Suppressor macrophage treated with lipopolysaccharide for 4 hours (primary cell): ENCODE measurements around the gene SRPRB.

ENCODE experiments used
- DNase-seq: peaks from one replicate; pipeline ENCODE4 v3.0.0-alpha.2; 2020

SRPRB gene

DNA sequence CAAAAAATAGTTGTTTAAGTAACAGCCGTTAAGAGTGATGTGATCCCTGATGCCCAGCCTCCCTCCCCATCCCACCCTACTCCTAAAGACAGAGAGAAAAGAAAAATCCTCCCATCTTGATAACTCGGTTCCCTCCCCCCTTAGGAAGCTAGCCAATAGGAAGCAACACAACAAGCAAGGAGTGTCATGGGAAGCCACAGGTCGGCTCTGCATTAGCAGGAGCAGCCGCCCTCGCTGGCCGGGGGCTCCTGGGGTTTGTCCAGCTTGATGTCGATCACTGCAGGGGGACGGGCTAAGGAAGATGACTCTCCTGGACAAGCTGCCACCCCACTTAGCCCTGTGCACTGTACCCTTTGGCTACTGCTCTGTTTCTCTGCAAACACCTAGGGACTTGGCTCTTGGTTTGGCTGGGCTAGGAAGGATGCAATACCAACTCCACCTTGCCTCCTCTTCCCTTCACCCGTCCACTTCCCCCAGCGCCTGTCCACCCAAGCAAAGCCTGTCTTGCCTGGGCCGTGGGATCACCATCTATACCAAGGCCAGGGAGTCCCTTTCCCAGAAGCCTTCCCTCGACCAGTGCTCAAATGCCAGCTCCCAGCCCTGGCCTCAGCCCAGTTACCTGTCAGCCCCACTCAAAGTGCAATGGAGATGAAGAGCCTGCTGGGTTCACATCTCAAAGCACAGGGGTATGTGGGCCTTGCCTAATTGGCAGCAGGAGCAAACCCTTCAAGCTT, 23.1 kb downstream of the SRPRB start:
- DNase-seq, result no peak

DNA sequence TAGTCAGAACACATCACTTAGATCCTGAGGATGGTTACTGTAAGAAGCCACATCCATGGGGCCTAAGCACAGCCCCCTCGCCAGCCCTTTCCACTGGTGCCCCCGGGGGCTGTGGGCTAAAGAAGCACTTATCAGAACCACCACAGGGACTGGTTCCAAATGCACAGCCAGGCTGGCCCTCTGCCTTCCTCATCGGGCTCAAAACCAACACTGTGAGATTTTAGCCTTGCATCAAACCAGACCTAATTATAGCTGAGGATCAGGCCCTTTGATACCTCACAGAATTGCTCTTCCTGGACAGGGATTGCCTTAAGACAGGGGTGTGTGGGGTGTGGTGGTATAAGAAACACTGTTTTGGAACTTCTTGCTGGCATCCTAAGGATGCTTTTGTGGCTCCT, 23.7 kb downstream of the SRPRB start:
- no peak for DNase-seq

DNA sequence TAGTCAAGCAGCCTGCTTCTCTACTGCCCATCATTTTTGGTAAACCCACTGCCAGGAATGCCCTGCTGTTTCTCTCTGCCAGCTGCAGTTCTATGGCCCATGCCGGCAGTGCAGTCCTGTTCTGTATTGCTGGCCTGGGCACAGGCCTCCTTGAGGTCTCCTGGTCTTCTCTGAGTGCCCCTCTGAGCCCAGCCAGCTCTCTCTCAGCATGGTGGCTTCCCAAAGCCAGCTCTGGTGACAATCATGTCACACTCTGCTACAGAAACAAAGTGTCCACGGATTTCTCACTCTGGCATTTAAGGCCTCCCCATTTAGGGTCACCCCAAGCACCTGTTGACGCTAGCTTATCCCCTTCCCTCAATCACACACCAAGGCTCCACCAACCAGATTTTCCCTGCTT, 24.5 kb downstream of the SRPRB start:
- DNase-seq, result no peak

DNA sequence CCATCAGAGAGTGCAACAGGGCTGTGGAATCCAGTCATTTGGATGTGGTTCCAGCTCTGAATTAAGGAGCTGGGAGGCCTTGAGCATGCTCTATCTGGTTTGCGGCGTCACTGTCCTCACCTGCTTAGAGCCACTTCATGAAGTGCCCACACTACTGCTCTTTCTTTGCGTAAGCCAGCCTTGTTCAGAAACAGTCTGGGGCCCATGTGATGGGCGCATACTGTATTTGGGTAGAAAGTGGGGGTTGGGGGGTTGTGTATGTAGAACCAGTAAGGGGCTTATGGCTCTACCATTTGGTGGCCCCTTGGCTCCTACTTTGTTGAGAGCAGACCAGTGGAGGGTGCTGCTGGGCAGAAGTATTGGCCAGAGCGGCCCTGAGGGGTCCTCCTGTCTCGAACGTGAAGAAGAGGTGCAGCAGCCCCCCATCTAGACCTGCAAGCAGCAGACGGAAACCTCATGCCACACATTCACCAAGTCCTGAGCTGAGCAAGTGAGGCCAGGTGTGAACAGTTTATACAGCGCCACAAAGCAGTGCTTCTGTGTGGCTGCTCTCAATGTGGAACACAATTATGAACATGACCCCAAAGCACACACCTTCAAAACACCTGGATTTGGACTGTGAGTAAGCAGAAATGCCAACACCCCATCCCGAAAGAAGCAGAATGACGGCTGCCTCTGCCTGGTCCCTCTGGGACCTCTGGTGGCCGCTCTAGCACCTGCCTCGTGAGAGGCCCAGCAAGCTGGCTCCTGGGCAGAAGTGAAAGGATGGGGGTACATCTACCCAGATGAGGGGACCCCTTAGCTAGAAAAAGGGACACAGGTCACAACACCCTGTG, 26.6 kb downstream of the SRPRB start:
- no peak for DNase-seq

DNA sequence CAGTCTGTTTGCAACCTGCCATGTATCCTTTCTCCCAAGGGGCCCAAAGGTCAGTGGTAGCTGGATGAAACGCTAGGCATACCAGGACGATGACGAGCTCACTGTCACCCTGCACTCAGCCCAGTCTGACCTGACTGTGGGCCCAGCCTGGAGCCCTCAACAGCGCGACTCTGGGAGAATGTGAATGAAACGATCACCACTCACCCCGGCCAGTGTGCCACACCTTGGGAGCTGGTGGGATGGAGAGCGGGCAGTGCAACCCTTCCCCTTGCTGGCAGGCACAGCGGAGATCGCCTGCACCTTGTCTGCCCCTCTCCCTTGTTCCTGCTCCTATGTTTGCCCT, 27.2 kb downstream of the SRPRB start:
- DNase-seq, result no peak

DNA sequence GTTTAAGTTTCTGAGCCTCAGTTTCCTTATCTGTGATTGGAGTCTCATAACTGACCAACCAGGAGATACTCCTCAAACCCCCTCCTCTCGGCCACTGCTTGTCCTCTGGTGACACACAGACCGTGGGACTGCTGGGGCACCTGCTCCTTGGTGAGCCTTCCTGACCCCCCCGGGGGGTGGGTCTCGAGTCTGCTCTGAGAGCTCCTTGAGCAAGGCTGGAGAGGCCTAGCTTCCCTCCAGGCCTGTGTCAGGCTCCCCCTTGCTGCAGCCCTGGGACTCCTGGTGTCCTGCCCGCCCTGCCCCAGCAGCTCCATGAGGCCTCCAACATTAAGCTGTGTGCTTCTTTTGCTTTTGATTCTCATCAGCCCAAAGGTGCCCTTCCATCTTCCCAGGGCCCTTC, 27.7 kb downstream of the SRPRB start:
- DNase-seq, result no peak

DNA sequence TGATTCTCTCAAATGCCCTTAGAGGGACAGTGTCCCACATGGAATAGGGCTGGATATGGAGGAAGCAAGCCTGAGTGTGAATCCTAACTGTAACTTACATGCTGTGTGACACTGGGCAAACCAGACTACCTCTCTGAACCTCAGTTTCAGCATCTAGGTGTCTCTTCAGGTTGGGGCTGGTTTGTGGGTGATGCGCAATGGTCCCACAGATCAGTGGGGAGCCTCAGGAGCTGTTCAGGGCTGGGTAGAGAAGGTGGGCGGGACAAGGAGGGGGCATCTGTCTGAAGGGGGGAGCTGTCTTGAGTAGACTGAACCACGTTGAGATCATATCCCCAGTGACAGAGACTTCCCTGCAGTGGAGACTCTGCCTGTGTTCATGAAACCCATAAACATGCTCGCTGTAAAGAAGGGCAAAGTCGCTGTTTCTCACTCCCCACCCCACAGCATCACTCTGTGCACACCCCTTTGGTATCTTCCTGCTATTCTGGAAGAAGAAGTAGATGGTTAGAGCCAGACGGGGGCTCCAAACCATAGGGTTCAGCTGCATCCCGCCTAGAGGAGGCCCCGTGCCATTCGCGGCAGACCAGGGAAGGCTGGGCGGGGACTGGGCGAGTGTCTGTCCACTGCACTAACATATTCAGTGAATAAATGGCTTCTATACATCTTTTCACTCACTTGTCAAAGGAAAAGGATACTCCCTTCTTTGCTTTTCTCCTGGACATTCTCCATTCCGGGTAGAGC, 28.4 kb downstream of the SRPRB start:
- no peak for DNase-seq

DNA sequence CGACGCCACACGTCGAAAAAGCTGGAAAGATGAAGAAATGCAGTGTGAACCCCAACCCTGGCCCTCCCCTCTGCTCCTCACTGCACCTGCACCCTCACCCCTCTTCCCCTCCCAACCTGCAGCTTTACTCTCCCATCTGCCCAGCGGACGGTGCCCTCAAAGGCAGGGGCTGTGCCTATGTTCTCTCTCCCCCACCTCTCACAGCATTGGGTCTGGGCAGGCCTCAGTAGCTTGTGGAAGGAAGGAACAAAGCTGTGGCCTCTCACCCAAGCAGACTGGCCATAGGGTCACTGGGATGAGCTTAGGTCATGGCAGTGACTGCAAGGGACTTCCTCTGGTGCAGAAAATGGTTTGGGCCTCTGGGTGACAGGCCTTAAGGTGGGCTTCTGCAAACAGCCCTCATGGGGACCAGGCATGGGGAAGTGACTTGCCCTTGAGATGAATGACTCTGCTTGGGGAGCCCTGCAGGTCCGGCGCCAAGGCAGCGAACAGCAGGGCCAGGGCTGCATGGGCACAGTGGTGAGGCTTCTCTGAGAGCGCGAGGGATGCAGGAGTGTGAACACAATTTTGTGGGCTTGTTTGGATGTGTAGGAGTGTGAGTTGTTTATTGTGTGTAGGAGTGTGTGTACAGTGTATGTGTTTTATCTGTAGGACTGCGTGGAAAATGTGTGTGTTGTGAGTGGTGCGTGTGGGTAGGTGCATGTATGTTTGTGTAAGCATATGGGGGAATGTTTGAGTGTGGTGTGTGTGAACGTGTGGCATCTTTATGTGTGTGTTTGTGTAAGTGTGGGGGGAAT, 29.2 kb downstream of the SRPRB start:
- no peak for DNase-seq

DNA sequence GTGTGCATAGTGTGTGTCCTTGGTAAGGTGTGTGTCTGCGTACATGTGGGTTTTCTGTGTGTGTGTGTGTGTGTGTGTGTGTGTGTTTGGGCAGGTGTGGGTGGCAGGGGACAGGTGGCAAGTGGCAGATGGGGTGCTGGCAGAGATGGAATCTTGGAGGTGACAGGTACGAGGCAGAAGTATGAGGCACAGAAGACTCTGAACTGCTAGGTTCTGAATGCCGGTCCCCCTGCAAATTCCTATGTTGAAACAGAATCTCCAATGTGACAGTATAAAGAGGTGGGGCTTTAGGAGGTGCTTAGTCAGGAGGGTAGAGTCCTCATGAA, 29.8 kb downstream of the SRPRB start:
- no peak for DNase-seq

DNA sequence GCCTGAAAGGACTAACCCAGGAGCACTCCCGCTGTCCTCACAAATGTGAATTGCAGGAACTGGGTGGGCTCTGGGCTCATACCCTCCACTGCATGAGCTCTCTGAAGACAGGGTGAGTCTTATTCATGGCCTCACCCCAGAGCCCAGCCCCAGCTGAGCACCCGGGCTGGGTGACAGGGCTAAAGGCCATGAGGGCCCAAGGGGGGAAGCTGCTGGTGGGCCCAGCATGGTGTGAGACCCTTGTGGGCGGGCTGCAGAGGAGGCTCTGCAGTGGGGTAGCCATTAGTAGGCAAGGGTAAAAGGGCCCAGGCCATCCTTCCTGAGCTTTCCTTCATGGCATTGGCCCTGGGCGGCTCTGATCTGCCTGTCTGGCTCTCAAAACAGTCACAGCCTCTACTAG, 30.3 kb downstream of the SRPRB start:
- no peak for DNase-seq

DNA sequence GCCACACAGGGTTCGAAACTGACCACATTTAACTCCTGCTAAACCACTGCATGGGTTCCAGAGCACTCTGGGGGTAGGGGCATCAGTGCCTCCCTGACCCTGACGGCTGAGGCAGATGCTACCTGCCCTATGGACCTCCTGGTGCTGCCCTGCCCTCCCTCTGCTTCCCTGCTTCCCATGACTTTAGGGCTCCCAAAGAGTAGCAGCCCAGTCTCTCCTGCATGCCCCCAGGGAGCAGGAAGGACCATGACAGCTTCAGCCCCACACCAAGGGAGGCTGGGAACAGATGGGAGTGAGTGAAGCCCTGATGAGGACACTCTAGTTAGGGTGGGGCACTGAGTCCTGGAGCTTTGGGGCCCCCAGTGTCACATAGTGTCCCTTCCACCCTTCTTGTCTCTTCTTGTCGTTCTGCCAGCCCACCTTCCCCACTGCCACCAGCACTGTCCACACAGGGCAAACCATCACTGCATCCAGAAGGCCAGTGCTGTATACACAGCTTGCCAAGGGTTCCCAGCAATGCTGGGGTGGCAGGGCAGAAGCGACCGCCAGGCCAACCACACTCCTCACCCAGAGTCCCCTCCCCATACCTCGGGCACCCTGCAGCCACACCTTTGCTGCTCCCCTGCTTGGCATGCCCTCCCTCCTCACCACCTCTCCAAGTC, 31.0 kb downstream of the SRPRB start:
- DNase-seq, result no peak

DNA sequence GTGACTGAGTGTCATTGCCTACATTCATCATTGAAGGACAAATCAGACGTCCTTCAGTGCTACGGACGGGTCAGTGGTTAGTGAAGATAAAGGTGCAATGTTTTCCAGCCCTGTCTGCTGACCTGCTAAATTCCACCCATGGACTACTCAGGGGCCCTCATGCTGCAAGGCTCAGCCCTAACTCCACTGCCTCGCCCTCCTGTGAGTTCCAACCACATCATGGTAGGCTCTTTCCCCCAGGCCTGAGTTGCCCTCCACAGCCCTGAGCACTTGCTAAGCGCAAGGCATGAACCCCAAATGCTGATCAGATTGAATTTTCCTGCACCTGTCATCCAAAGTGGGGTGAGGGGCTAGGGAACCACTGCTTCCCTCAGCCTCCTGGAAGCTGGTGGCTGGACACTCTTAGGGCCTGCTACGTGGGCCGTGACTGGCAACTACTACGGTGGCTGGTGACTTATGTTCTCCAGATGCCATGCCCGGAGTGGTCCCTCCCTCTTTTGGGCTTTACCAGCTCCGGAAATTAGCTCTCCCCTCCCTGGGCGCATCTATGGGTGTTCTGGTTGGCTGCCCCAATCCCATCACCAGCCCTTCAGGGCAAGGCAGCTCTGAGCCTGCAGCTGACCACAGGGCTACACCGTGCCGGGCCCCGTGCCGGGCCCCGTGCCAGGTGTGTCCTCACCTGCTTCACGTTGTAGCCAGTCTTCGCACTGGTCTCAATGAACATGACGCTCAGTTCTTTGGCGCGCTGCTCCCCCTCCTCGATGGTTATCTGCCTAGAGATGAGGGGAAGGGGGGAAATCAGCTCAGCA, 32.1 kb downstream of the SRPRB start:
- no peak for DNase-seq

DNA sequence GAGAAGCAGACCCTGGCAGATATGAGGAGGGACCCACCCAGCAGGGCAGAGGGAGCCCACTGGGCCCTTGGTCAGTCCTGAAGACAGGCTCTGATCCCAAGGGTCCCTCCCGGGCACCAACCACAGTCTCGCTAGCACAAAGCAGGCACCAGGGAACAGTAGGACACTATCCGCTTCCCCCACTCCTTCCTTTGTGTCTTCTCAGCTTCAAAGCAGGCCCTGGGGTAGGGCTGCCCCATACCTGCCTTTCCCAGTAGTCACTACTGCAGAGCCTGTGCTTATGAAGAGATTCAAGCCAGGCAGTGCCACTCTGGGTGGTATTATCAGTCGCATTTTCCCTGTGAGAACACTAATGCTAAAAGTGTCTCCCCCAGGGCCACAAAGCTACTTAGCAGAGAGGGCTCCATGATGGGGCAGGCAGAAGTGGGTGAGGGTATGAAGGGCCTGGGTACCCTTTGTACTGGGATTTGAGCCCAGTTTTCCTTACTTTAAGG, 32.7 kb downstream of the SRPRB start:
- no peak for DNase-seq

DNA sequence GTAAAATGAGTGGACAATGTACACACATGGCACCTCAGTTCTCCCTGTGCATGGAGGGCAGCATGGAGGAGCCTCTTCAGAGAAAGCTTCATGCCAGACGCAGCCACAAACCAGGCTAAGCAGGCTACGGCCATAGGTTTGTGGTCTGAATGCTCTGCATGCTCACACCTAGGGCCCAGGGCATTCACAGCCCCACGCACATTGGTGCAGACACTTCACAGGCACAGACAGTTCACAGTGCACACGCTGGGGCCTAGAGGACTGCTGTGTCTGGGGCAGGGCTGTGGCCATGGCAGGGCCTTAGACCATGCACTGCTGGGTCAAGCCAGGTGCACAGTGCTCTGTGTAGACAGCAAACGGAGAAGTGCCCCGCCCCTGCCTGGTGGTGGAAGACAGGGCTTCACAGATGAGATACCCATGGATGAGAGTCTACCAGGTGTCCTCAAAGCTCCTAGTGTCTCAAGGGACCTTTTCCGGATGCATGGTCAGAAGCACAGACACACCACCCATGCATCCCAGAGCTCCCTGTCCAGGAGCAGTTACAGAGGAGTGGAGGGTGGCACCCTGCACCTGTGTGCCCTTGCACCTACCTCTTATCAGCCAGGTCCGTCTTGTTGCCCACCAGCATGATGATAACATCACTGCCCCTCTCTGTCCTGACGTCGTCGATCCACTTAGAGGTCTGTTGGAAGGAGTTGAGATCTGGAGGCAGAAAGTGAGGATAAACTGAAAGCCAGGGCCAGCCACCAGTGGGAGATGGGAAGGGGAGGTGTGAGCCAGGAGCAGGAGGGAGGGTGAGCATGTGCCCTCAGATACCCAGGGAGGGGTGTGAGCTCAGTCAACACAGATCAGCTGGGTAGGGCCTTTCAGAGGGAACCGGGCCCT, 33.5 kb downstream of the SRPRB start:
- no peak for DNase-seq

DNA sequence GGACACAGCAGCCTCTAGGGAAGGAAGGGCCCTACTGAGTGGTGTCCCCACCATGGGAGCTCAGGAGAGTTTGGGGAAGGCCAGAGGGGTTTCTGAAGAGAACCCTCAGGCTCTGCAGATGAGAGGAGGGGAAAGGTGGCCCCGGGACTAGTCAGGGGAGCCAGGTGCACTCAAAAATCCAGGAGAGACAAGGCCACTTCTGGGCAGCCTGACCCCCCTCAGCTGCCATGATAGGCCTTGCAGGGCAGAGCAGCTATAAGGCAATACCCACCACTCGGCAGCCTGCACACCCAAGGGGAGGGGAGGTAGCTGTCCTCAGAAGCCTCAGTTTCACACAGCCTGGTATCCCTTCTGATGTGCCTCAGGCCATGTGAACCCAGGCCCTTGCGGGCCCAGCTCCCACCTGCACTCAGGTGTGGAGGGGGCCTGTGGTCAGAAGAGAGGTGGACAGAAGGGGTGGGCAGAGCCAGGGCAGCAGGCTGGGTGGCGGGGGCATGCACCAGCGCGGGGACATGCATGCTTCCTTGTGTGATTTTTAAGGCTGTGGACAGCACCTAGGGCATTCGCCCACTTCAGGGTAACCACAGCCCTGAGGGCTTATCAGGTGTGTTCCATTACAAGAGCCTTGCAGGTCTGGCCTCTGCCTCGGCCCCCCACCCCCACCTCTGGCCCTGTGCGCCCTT, 34.6 kb downstream of the SRPRB start:
- DNase-seq, result no peak

DNA sequence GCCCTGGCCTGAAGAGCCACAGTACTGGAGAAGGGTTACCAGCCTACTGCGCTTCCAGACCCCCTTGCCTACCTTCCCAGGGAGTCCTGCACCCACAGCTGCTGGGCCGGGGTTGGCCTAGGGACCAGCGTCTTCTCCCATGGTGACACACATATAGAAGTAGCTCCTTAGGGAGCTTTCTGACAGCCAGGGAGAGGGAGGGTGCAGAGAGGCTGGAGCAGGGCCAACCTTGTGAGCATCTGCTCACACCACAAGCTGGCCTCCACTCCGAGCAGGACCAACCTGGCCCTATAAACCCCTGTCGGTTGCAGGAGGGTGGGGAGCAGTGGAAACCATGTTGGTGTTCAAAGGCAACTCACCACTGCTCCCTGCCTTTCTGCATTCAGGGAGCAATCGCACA, 35.2 kb downstream of the SRPRB start:
- no peak for DNase-seq

DNA sequence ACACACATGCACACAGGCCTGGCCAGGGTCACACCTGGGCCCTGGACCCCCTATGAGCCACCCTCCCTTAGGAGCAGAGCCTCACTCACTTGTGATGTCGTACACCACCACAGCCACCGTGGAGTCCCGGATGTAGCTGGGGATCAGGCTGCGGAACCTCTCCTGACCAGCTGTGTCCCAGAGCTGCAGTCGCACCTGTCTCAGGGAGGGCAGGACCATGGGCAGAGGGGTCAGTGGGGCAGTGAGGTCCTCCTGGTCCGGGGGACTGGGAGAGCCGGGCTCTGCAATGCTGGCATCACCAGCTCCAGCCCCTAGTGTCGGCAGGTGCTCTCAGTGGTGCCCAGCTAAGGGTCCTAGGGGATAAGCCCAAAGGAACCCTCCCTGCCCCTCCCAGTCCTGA, 35.6 kb downstream of the SRPRB start:
- no peak for DNase-seq

DNA sequence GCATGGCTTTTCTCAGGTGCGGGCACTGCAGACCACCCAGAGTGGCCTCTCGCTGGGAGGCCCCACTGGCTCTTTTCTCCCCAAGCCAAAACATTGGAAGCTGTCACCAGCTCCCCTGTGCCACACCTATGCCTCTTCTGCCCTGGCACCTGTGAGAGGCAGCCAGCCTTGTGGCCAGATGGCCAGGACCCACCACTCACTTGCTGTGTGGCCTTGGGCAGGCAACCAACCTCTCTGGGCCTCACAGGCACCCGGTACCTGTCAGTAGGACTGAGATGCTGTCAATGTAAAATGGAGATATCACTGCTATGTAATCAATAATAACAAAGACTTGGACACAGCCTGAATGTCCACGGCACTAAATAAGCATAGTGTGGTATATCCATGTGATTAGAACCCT, 36.5 kb downstream of the SRPRB start:
- DNase-seq, result no peak

DNA sequence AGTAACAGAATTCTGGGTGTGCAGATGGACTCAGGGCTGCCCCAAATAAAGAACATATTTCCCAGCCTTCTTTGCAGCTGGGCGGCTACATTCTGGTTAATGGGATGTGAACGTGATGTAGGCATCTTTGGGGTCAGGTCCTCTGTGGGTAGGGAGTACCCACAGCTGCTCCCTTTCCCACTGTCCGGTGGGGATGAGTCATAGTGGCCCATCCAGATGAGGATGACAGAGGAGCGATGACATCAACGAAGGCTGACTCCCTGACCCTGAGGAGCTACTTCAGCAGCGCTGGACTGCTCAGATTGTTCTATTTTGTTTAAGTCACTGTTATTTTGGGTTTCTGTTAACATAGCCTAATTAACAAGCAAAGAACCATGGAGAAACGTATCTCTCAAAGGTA, 38.0 kb downstream of the SRPRB start:
- peak; percentile 8 for DNase-seq

DNA sequence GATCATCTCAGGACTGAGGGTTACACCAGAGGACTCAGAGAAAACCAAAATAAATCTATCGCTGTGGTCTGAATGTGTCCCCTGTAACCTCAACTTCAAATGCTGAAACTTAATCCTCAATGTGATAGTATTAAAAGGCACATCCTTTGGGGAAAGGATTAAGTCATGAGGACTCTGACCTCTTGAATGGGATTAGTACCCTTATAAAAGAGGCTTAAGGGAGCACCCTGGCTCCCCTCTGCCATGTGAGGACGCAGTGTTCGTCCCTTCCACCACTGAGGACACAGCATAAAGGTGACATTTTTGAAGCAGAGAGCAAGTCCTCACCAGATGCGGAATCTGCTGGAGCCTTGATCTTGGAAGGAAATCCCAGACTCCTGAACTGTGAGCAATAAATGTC, 39.5 kb downstream of the SRPRB start:
- no peak for DNase-seq
